Left lobe of liver (tissue), 2 donors: ENCODE data around the gene USP37. TPM values are rescaled to one million over a fixed set of nuclear protein-coding genes. Genes with fewer than 3 reads are reported as not detected.

Source experiments
- ATAC-seq: fragments of 200-7000 bp; cut with Tn5 transposase; one replicate; pipeline ENCODE4 v1.9.1; 2020; ENCODE audit warnings: mild to moderate bottlenecking, moderate library complexity
- DNase-seq: peaks from one replicate; pipeline ENCODE4 v3.0.0-alpha.2; 2020; ENCODE audit warnings: low spot score
- total RNA-seq: library from RNA; stranded (reverse); gene quantifications from one replicate; pipeline ENCODE4 v1.2.1, GENCODE V29; 2021
- donor health status: DM: no; HTN: no; CAD: no; lungs with moderate emphysema.
- donor health status: DM: no; HTN: yes; CAD: no.

The USP37 gene
- total RNA-seq, result 4.8 TPM

GRCh38 chr2:218568190-218569037 lies at the start of gene USP37, which contains the start of gene CNOT9:
Gene USP37 (minus strand): TSS chr2:218568351. CDS start chr2:218558653, 9,698 bp downstream.
Gene CNOT9 (plus strand): TSS chr2:218568839. CDS start chr2:218568955, 116 bp downstream.
- DNase-seq (peak; percentile 100), ATAC-seq (peak; percentile 94)

- ATAC-seq, result peak; percentile 100
- DNase-seq, result peak; percentile 79
These were observed 47.7 kb upstream of the USP37 start for GRCh38 chr2:218615868-218616315.

DNA sequence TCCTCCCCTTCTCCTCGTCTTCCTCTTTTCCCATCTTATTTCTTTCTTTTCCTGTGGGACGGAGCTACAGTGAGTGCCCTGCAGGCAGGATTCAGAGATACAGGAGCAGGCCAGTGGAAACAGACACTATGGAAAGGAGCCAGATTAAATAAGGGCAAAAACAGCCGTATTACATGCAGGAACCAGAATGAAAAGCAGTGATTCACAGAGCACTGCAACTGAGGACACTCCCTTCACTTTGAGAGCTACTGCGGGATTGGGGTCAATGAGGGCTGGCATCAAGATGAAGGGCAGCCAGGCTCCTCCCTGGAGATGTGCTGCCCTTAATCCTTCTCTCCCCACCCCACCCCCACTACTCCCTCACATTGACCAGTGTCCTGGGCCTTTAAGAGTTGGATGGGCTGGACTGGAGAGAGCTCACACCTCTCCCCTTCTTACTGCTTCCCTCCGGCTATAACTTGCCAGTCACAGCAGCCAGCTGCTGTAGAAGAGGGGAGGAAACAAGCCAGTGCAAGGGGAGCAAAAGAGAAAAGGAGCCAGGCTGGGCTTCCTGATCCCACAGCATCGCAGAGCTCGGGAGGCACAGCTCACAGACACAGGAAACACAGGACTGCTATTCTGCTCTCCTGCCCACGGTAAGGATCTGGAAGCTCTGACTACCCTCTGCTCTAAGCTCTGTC lies 39.4 kb upstream of the USP37 start, which contains the start of gene PLCD4:
PLCD4 (plus strand) TSS at position 464 of the 680 bp plus-strand sequence. CDS start 7,841 bp downstream, outside the sequence.
- DNase-seq (peak; percentile 34), ATAC-seq (peak; percentile 72)

- ATAC-seq (peak; percentile 84), DNase-seq (peak; percentile 61)
These were observed 37.3 kb upstream of the USP37 start for GRCh38 chr2:218605432-218605831.

- ATAC-seq, result no peak
- DNase-seq, result no peak
These were observed 17.4 kb upstream of the USP37 start for GRCh38 chr2:218585541-218585940.

DNA sequence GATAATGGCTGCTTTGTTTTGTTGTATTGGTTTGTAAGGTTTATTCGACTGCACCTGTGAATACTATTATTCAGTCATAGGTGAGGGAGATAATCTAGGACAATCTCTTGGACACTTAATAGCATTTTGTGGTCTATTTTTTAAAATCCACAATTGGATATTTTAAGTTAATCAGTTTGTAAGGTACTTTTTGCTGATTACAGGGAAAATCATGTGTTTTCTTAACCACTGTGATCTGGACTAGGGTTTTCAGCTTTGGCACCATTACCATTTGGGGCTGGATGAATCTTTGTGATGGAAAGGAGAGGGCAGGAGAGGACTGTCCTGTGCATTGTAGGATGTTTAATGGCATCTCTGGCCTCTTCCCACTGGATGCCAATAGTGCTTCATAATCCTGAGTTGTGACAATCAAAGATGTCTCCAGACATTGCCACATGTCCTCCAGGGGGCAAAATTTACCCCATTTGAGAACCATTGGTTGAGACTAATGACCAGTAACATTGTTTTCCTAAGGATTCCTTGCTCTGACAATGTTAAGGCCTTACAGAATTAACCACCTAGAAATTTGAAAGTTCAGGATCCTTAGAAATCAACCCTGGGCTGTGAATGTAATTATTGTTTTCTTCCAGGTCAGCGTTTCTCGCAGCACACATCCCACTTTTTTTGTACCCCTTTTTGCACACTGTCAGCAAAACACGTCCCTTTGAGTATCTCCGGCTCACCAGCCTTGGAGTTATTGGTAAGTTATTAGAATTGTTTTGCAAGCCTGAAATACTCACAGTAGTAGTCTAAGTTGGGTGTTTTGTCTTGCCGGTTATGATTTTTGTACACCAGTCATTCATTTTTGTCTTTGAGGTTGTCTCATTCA lies 16.1 kb upstream of the USP37 start:
- no peak for ATAC-seq

DNA sequence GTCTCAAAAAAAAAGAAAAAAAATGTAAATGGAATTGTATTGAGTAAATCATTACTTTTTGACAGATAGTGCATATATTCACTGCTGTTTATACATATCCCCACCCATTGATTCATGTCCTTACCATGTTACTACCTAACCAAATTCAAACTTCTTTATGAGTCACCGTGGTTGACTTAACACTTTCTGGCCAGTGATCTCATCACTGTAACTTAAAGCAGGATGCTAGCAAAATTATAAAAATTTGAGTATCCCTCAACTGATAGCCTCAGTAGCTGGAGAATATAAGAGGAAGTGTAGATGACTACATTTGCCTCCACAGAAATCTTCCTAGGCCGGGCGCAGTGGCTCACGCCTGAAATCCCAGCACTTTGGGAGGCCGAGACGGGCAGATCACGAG lies 13.9 kb upstream of the USP37 start:
- no peak for DNase-seq
- ATAC-seq, result no peak

More for the DNA sequence above, 16.1 kb upstream of the USP37 start:
- no peak for DNase-seq

- no peak for DNase-seq
- no peak for ATAC-seq
These were observed 10.2 kb upstream of the USP37 start for GRCh38 chr2:218578272-218578877.

- DNase-seq, result no peak
- ATAC-seq, result no peak
These were observed 9.5 kb upstream of the USP37 start for GRCh38 chr2:218577482-218578220.

- ATAC-seq (no peak), DNase-seq (no peak)
These were observed 8.7 kb upstream of the USP37 start for GRCh38 chr2:218576854-218577253.

GRCh38 chr2:218570850-218571249 lies 2.7 kb upstream of the USP37 start:
- no peak for ATAC-seq
- DNase-seq, result no peak

- ATAC-seq (no peak), DNase-seq (no peak)
These were observed 1.7 kb upstream of the USP37 start for GRCh38 chr2:218569661-218570500.

DNA sequence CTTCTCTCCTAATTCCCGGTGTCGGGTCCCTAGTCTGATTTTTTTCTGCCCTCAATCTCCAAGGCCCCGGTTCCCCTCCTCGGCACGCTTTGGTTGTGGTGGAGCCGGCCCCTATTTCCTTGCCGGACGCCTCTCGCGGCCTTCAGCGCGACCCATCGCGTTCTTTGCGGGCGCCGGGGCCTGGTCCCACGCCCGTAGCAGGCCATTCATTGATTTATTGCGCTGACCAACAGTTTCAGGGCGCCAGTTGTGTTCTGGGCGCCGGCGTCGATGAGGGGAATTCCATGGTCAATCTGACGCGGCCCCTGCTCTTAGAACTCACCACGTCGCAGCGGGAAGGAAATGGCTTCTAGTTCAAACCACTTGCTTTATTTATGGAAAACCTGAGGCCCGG lies 884 bp upstream of the USP37 start:
- ATAC-seq (peak; percentile 40), DNase-seq (peak; percentile 61)

DNA sequence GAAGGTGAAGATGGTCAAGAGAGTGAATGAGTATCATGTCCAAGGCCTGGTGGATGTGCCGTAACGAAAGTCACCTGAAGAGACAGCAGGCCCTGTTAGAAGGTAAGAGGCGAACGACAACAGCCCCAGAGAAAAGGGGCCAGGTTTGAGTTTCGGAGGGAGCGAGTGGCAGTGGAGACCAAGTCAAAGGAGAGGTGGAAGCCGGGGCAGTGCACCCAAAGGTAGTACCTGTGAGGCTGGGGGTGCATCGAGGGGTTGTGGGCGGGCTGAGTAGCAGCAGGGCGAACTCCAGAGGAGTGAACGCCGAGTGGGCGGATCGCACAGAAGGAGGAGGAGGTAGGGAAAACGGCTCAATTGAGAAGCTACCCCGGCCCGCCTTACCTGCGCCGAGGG lies 358 bp downstream of the USP37 start:
- ATAC-seq (peak; percentile 65), DNase-seq (no peak)

- no peak for DNase-seq
- ATAC-seq, result no peak
These were observed 1.9 kb downstream of the USP37 start for GRCh38 chr2:218566296-218566695.

DNA sequence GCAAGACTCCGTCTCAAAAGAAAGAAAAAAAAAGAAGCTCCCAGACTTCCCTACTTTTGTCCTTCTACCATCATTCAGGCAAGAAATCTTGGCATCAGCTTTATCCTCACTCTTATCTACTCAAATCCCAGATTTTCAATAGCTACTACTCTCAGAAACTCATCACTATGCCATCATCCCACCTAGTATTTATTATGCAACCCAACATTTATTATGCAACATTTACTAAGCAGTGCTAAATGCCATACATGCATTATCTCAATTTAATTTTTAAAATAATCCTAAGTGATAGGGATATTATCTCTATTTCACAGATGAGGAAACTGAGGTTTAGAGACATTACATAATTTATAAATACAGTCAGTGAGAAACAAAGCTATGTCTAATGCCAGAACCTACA lies 4.1 kb downstream of the USP37 start:
- ATAC-seq (no peak), DNase-seq (no peak)

GRCh38 chr2:218558986-218559385 lies 9.2 kb downstream of the USP37 start:
- ATAC-seq, result no peak
- DNase-seq, result no peak

DNA sequence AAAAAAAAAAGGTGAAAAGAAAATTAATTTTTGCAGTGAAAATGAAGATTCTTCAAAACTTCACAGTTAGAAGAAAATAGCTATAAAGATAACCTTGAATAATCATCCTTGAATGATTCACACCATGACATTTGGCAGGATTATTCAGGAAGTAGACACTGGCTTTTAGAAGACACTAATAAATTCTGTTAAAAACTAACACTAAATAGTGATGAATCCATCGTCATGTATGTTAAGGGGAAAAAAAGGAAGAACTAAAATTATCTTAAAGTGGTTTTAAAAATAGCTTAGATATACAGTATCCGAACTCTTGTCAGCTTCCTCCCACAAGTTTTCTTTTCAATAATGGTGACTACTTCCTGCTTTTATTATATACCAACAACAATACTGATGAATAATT lies 10.2 kb downstream of the USP37 start:
- DNase-seq (no peak), ATAC-seq (no peak)

DNA sequence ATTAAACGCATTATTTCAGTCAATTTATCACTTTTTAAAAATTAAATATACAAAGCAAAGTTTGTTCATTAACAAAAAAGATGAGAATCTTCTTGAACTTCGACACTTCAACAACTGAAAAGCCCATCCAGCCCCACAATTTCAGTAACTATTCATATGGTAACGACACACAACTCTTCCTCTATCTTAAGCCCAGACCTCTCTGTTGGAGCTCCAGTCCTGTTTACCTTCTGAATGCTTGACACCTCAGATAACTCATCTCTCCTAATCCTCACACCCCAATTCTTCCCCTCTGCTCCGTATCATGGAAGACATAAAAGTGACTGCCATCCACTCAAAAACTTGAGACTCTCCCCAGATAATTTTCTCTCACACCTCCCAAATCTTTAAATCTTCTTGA lies 12.6 kb downstream of the USP37 start:
- DNase-seq, result no peak
- ATAC-seq, result no peak
